T47D (cell line): Measurements from ENCODE around the gene OCA2.

Experiments
- DNase-seq, 2 experiments: peaks; one replicate each; pipeline versions ENCODE4 v3.0.0 to v3.0.0-alpha.2; 2011 to 2012; ENCODE audit warnings: low read depth in 1 of 2, low spot score in 1 of 2
- JUND ChIP-seq: IDR thresholded peaks from 2 replicates; pipeline ENCODE4 v1.6.1; 2012; ENCODE audit warnings: low read depth
- in situ Hi-C: cut with HindIII; loops from 2 replicates; pipeline ENCODE4 v1.10.0; 2016; ENCODE audit warnings: low sequenced_read_pairs, low pct_unique_long_range_greater_than_20kb

OCA2 gene

GRCh38 chr15:28030801-28031200 is 68.3 kb downstream of the OCA2 start:
- in situ Hi-C loops, result no loop called here
- DNase-seq, result no peak
- no peak for TF ChIP-seq JUND

GRCh38 chr15:28027714-28028076 is 71.4 kb downstream of the OCA2 start:
- in situ Hi-C loops, result no loop called here
- no peak for TF ChIP-seq JUND
- DNase-seq, result no peak

DNA sequence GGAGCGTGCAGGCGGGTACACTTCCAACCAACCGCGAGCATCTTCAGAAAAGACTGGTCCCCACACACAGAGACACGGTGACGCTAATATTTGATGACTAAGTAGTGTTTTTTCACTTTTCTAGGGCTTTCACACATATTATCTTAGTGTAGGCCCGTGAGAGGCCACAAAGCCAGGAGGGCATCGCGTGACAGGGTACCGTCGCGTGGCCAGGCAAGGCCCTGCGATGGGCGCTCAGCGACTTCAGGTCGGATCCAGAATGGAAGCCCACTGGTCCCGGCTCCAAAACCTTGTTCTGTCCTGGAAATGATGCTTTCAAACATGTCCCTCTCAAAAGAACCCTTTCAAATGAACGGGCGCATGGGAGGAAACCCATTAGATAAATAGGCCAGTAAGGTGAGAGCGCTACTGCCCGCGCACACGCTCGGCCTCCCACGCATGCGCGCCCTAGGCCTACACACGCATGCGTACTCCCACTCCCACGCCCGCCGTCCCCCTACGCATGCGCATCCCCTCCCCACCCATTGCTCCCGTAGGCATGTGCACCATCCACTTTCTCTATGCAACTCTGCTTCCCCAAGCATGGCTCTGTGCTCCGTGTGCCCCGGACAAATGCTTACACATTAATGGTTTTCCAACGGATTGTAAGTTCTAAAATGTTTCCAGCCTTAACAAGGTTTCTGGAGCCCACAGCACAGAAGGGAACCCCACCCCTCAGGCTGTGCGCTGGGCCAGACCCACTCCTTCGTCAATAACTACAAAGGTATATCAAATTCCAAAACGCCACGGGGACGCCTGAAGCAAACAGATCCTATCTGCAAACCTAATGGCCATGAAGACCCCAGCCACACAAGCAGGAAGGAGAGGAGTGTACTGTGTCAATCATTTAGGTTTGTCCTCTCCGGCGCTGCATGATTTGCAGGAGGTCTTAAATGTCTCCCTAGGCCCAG is 72.1 kb downstream of the OCA2 start:
- no peak for DNase-seq
- TF ChIP-seq JUND, result no peak
- in situ Hi-C loops, result no loop called here

DNA sequence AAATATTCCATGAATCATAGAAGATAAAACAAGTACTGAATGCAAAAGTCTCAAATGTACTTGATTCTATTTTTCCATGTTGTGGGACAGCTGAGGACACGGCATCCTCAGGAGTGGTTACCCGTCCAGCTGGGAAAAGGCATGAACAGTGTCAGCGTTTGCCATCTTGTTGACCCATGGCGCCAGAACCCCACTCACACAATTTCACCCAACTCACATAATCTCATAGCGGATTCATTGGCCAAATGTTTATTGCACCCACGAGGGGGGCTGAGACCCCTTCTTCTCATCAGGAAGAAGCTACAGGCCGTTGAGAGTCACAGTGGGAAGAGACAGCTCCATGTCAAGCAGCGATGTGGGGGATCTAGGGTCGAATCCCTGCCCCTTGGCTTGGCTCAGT is 72.9 kb downstream of the OCA2 start:
- no peak for DNase-seq
- in situ Hi-C loops, result no loop called here
- no peak for TF ChIP-seq JUND

- no peak for TF ChIP-seq JUND
- DNase-seq, result no peak
- in situ Hi-C loops, result no loop called here
Measured at GRCh38 chr15:28025413-28025812, 73.7 kb downstream of the OCA2 start.

DNA sequence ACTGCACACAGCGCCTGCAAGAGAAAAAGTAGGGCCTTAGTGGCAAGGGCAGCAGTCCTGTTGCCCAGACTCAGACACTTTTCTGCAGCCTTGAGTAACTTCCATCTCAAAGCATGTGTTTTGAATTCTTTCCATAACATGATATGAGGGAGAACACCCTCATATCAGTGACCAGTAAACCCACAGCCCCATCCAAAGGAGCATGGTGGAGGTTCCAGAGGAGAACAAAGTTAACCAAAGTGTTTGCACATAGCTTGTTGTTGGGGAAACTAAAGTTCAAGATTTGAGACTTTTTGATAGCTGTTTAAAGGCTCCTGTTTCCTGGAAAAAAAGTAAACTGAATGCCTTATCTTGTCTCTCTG is 74.2 kb downstream of the OCA2 start:
- DNase-seq, result no peak
- TF ChIP-seq JUND, result no peak
- in situ Hi-C loops, result no loop called here

DNA sequence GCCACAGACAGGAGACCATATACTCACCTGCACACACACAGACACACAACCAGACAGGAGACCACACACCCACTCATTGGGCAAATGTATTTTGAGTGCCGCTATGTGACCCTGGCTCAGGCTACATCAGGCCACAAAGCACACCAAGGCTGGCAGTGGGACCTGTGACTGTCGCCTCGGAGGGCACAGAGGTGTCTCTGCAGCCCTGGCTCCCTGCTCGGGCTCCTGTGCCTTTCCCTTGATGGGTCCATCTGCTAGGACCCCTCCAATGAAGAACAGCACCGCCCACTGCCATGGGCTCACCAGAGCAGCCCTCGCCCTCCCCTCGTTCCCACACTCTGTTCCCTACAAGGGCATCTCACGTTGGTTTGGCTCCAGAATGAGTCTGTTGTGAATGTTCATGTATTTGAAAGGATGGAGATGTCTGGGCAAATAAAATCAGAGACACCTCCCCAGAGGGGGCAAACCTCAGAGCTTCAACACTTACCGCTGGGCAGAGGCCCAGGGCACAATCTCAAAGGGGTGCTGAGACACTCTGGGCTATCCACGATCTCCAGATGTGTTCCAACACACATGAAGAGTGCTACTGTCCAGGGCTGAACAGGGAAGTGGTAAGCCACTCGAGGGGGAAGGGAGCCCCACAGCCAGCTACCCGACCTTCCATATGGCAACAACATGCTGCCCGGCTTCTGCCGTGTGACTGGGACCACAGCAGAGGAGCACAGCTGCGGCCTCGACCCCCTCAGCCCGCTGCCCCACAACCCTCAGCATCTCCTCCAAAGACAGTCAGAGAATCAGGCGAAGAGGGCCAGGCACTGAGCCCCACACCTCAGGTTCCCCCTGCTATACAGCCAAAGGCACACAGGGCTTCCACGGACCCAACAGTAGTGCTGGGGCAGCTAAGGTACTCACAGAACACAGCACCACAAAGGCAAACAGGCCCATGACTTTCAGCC is 74.9 kb downstream of the OCA2 start:
- no peak for TF ChIP-seq JUND
- in situ Hi-C loops, result no loop called here
- no peak for DNase-seq

DNA sequence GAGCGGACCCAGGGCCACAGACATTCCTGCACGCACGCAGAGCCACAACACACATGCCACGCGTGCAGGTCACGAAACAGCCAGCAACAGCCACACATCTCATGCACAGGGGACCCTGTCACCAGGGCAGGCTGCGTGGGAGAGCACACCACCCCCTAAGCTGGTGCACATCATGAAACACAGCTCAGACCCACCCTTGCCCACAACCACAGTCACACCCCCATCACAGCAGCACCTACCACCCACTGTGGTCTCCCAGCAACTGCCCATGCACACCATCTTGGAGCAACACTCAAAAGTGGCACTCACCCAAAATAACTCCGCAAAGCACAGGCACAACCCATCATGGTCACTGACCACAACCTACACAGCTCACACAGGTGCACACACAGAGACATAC is 75.7 kb downstream of the OCA2 start:
- DNase-seq, result no peak
- TF ChIP-seq JUND, result no peak
- in situ Hi-C loops, result no loop called here

GRCh38 chr15:28022961-28023360 is 76.2 kb downstream of the OCA2 start:
- DNase-seq, result no peak
- in situ Hi-C loops, result no loop called here
- no peak for TF ChIP-seq JUND

- in situ Hi-C loops, result no loop called here
- no peak for DNase-seq
- no peak for TF ChIP-seq JUND
Measured at GRCh38 chr15:28022181-28022580, 76.9 kb downstream of the OCA2 start.

DNA sequence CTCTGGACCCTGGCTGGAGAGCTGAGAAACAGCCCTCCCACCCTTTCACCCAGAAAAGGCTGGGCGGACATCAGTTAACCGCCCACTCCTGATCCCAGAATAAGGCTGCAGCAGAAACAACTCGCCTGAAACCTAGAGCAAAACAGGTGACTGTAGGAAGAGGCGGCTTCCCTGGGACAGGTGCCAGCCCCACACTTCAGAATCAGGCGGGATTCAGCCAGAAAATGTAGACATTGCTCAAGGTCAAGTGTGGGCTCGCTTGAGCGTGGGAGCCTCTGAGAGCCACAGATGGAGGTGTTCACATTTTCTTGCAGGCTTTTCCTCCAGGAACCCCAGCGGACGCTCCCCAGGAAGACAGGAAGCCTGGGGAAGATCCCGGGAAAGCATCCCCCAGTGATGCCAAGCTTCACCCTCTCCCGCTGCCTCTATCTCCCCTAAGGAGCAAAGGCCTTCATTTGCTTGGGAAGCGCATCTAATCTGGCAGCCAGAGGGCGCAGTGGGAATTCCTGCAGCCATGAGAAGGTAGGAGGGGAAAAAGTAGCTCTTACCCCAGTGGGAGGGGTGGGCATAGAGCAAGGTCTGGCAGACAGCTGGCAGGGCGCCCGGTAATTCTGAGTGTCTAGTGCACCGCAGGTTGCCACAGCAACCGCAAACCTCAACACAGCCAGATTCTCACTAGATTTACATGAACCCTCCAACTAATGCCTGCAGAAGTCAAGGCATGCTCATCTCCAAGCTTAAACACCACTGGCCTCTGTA is 77.7 kb downstream of the OCA2 start:
- TF ChIP-seq JUND, result no peak
- in situ Hi-C loops, result no loop called here
- peak; percentile 52 to 62 for DNase-seq

DNA sequence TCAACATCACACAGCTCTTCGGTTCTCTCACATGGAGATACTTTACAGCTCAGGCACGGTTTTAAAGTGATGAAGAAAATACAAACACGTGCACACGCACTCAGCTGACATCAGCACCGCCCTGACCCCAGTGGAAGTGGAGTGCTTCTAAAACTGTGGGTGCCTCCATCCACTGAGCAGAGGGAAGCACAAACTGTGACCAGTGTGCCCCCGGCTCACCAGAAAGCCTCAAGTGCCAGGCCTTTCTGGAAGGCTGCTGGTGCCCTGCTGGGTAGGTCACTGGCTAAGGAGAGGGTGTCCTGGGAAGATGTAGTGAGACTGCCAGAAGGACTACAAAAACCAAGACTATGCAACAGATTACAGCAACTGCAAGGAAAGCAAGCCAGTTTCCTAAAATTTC is 78.5 kb downstream of the OCA2 start:
- in situ Hi-C loops, result no loop called here
- no peak for TF ChIP-seq JUND
- DNase-seq, result no peak
